ENCODE results near the gene CALD1.

The CALD1 gene

DNA sequence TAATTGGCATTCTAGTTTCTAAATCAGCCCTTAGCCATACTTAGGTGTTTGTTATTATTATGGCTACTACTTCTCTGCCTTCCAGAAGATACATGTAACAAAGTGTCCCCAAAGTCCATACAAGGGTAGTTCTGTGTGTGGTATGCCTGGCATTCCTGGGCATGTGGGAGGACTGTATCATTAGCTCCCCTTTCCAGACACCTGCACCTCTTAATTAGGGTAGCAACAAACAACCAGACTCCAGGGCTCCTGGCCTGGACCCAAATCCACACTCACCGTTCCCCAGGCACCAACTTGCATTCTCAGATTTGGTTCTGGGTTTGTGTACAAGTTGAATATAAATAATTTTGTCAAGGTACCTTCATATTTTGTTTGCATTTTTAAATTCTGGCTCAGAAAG lies 15.5 kb upstream of the CALD1 start:
- no peak for DNase-seq

DNA sequence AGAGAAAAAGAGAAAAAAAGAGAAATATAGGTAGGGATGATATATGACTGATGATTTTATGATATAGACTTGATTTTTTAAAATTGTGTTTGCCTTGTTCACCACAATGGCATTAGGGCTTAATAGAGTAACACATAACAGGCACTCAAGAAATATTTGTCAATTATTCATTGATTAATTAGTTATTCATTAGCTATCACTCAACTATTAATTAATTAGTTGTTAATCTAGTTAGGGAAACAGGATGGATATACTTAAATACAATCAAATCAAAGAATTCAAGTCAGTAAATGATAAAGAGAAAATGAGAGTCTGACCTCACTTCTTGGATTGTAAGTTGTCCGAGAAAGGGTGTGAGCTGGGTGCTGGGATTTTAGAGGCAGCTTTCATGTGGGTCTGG lies 15.1 kb upstream of the CALD1 start:
- DNase-seq: no peak

DNA sequence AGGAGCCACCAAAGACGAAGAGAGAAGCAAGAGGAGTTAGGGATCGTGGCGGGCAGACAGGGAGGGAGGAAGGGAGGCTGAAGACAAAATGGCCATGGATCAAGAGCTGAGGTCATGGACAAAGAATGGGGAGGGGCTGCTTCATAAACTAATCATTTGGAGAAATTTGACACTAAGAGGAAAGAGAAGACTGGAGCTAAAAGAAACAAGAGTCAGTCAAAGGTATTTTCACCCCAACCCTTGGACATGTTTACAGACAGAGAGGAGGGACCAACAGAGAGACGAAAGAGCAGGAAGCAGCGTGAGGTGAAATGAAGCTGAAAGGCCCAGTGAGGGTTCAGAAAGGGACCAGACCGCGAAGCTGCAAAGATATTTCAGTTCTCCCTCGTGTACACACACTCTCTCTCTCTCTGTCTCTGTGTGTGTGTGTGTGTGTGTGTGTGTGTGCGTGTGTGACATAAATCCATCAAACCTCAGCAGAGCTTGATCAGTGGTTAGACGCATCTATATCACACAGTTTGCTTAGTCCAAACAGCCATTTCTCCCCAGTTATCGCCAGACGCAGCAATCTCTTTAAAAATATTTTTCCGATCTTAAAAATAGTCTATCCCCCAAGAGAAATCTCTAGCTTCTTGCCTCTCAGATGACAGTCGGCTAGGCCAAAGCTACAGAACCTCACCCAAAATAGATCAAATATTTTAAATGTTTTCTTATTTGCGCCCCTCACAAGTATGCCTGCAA lies 12.5 kb upstream of the CALD1 start:
- DNase-seq: no peak

DNA sequence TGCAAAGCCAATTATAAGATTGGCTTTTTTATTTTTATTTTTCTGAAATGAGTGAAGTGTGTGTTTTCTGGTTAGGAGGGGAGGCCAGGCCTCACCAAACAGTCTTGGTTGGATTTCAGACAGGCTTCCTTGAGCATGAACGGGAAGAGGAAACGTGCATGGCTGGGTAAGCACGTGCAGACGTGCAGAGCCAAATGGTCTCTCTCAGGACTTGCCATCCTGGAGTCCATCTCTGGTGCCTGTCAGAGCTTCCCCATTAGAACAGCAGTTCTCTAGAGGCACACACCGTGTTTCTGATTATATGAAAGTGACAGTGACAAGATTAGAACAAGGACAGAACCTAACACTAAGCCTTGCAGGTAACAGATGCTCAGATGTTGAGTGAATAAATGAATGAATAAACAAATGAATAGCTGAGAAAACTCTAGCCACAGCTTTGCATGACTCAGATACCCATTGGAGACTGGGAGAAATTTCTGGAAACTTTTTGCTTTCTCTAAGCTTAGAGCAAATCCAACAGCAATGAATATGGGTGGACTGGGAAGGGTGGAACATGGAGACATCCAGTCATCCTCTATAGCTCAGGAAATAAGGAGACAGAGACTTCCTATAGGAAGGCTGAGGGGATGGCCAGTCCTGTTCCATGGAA lies 11.8 kb upstream of the CALD1 start:
- DNase-seq: no peak

DNA sequence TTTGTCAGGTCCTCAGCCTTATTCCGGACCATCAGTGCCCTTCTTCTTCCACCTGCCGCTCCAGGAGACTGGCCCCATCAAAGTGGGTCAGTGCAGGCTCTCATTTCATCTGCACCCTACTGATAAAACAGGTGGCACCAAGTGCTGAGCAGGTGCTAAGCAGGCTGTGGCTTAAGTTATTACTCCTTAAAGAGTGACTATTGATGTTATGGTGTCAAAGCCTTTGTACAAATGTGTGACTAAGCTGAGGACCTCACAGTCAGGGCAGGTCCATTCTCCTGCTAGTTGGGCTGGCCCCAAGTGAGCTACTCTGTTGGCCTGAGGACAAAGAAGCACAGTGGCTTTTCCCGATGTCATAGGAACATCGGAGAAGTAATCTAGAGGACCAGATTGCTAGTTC lies 11.2 kb upstream of the CALD1 start:
- no peak for DNase-seq

DNA sequence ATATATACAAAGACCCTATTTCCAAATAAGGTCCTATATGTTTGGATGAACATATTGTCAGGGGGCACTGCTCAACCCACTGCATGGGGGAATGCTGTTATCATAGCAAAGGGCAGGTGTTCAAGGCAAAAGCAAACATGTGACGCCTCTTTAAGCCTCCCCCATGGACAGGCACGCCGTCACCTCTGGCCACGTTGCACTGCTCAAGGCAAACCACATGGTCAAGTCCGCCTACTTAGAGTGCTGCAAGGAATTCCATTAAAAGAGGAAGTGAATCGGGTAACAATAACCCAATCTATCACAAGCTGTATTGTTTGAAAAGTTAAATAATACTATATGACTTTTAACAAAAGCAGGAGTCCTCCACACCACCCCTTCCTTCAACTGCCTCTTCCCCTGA lies 8.8 kb upstream of the CALD1 start:
- peak; percentile 1 for DNase-seq

DNA sequence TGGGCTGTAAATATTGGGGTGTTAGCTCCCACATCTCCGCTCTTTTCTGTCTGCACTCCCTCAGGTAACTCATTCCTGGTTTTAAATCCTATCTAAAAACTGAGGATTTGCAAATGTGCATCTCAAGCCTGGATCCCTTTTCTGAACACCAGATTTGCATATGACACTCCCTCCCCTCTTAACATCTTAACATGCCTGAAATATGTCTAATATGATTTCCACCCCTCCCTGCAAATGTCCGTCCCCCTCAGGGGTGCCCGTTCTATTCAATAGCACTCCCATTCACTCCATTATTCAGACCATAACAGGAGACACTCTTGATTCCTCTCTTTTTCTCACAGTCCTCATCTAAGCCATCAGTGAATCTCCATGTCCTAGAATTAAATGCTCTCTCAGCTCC lies 8.3 kb upstream of the CALD1 start:
- no peak for DNase-seq

DNA sequence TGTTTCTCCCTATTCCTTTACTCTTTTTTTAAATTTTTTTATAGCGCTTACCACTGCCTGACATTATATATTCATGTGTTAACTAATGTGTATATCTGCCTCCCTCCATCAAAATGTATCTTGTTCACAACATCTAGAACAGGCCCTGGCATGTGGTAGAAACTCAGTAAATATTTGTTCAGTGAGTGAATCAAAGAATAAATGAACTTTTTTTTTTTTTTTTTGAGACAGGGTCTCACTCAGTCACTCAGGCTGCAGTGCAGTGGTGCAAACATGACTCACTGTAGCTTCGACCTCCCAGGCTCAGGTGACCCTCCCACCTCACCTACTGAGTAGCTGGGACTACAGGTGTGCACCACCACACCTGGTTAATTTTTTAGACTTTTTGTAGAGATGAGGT lies 7.5 kb upstream of the CALD1 start:
- no peak for DNase-seq

DNA sequence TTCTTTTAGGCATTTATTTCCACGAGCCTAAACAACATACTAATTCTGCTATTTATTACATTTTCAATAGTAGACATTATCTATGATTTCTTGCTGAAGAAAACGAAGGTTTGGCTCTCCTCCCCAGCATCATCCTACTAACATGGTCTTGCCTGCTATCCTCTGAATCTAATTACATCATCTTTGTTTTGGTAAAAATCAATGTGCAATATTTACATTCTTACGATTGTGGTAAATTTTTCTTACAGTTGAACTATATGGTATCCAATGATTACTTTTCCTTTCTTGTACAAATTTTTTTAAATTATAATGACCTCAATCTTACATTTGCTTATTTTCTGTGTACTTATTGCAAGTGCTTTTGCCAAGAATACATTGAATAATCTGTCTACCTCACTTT lies 7.0 kb upstream of the CALD1 start:
- no peak for DNase-seq

DNA sequence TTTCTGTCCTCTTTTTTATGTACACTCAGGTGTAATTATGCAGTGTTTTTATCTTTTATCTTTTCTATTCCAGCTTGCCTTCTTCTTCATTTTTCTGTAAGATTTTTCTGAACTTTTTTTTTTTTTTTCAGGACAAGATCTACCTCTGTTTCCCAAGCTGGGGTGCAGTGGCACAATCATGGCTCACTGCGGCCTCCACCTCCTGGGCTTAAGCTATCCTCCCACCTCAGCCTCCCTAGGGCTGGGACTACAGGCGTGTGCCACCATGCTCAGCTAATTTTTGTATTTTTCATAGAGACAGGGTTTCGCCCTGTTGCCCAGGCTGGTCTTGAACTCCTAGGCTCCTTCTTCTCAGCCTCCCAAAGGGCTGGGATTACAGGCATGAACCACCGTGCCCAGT lies 6.3 kb upstream of the CALD1 start:
- no peak for DNase-seq

DNA sequence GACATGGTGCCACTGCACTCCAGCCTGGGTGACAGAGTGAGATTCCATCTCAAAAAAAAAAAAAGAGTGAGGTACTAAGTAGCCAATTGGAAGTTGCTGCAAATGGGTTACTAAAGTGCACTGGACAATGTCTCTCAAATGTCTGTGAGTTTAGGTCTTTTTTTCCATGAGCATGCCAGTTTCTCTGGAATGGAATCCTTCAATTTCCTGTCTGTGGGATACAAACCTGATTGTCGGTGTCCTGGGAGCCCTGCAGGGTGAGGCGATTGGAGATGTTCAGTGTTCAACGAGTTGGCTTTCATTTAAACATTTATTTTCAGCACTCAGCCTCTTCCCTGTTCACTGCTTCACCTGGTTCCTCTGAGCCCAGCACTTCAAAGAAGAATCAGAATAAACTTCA lies 5.3 kb upstream of the CALD1 start:
- DNase-seq: no peak

DNA sequence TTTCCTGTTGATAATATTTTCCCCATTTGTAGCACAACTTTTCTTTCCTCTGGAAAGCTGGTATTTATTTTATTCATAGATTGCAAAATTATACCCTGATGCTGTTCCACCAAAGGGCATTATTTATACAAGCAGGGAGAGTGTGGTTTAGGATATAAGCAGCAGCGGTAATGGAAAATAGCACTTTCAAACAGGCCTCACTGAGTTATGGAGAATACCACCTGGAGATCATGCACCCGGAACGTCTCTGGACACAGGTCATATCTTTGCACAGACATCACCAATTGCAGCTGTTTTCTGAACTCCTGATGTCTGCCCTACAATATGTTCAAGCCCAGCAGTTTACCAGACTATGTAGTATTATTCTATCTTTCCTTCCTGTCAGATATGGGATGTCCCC lies 2.0 kb upstream of the CALD1 start:
- no peak for DNase-seq

DNA sequence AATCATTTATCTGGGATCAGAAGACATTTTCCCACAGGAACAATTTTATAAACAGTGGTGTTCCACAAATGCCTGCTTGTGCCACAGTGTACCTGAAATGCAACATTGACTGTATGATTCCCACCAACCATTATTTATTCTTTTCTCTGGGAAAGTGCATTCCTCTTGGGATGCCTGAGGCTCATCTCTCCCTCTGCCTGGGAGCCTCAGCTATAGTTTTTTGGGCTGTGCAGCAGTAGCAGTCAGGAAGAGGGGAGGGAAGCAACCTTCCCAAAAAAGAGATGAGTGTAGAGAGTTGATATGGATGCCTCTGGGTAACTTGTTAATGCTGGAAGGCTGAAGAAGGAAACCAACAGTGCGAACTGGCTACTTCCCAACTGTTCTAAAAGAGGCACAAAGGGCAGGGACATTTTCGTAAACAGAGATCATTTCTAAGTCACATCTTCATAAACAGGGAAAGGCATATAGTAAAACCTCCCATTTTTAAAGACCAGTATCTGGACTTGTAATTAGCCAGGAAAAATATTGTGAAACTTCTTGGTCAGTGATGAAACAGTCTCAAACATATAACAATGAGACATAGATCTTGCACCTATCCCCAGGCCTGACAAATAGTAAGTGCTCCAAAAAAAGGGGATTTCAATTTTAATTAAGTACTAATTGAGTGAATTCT lies 1.4 kb upstream of the CALD1 start:
- DNase-seq: no peak

DNA sequence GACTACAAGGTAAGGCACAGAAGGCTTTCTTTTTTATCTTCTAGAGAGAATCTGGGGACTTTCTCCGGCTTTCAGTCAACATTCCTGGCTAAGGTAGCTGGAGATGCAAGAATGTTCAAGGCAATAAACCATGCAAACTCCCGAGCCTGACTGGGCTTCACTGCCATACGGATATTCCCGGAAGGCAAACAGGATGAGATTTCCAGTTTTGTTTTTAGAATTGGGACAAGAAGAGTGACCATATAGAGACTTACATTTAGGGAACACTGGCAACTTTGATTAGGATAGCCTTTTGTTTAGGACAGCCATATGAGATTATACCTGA lies 269 bp downstream of the CALD1 start:
- no peak for DNase-seq

DNA sequence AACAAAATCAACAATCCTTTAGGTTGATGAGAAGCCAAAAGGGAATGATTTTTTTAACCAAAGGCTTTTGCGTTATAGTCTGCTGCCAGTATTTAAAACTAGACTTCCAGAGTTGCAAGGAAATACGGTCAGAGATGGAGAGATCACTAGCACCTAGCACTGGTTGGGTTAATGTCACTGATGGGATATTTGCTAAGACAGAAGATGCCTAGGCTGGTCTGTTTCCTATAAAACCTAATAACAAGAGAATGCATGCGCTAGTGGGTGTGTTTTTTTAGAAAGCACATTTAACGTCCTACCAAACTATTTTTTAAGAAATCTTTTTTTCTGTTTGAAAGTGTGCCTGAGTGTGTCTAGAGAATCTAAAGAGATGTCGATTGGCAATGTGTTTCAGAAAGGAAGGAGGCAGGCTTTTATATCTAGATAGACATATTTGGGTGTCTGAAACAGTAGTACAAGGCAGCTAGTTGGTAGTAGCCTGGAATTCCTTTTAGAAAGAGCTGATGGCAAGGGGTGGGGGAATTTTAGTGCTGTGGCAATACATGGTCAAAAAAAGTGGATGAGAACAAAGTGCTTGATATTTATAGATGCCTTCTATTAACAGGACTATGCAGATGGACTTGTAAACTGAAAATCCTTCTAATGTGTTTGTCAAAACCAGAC lies 863 bp downstream of the CALD1 start:
- DNase-seq: no peak

DNA sequence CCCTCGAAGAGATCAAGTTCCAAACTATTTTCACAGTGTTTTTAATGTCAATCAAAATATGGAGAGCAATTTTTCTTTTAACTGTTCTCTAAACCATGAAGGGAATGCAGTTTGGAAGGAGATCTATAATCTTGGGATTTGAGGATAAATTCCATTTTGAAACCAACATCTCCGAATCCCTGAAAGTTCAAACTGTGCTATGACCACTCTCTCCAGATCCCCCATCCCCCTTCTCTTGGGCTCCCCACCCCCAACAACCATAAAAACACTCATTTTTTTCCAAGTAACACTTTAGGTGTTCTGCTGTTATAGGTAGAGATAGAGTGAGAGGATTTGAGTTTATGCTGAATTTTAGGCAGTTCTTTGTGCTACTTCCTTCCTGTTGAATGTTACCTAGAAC lies 1.7 kb downstream of the CALD1 start:
- DNase-seq: no peak

DNA sequence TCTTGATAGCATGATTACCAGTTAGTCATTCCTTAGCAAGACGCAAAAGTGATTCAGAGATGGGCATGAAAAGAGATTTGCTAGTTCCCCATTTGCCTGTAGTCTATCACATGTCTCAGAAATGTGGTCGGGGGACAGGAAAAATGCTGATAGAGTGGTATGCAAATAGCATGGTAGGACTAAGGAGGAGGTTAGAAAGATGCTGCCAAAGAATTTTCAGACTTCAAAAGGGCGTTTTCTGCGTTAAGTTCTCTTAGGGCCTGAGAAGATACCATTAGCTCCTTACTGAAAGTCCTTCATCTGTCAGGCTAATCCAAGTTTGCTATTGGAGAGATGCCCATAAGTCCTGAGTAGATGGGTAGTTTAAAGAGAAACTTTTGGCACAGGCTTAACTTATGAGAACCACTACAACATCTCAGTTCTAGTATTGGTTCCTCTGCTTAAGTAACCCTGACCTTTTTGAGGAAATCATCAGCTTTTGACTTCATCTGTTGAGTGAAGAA lies 2.7 kb downstream of the CALD1 start:
- DNase-seq: peak; percentile 1

DNA sequence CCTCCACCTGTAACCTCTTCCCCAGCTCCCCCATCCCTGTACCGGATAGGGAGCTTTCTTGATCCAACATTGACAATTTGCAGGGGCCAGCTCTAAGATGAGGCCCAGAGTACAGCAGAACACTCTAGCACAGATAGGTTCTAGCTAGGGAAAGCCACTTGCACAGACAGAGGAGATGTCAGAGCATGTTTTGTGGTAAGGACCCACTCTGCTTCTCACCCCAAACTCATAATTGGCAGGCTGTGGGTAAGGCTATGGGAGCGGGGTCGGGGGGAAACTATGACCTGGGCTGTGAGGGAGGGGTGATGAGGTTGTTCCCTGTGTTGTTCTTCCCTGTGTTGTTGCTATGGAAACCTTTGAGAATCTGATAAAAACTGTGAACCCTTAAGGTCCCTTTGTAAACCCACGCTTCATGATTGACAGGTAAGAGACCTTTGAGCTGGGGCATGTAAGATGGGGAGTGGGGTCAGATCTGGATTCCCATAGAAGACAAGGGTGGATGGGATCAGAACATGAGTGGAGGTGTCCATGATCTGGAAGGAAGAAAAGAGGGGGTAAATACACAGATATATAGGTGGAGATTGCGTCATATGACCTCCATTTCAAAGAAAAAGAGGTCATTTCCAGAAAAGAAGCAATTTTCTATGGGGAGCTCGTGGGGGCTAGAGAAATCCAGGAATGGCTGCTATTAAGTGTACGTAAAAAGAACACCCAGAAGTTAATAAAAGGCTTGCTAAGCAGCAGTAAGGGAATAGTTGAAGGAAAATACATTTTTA lies 4.0 kb downstream of the CALD1 start:
- no peak for DNase-seq

DNA sequence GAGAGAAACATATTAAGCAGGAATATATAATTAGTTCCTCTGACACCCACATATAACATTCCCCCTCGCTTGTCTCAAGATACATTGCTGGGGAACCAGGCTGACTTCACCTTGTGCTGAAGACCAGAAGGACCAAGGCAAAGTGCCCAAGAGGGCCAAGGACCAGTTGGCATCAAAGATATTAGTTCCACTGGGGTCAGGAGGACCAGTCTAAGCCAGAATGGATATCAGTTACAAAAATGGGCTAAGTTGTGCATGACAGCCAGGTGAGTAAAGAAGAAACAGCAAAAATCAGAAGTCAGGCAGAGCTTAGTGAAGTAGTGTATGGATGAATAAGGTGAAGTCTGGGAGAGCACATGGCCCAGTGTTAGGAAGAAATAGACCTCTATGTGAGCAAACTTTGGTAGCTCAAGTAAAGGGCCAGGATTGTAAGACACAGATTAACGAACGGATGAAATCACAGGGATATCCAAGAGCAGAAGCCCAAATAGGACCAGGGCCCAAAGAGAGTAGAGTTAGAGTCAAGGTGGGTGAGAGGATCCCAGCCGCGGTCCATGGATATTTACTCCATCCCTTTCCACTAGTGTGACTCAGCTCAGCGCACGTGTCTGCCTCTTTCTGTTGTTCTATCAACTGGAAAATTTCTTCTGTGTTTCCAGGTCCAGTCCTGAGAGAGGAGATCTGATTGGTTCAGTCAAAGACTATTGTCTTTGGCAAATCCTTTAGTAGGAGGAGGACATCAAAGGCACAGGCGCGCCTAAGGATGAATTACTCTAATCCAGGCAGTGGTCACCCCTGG lies 5.0 kb downstream of the CALD1 start:
- DNase-seq: no peak

DNA sequence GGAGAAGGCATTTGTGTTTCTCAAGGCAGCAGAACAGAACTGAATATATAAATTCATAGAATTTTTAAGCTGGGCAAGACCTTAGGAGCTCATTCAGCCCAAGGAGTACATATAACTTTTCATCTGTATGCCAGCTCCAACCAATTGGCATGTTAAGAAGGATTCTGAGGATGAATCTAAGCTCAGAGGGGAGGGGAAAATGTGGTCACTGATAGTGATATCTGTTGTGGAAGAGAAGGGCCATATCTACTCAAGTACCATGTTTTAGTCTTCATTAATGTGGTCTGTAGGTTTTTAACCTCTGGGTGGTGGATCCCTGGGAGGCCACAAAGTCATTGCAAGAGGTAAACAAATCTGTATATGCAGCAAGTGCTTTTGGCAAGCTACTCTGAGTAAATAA lies 6.4 kb downstream of the CALD1 start:
- no peak for DNase-seq

DNA sequence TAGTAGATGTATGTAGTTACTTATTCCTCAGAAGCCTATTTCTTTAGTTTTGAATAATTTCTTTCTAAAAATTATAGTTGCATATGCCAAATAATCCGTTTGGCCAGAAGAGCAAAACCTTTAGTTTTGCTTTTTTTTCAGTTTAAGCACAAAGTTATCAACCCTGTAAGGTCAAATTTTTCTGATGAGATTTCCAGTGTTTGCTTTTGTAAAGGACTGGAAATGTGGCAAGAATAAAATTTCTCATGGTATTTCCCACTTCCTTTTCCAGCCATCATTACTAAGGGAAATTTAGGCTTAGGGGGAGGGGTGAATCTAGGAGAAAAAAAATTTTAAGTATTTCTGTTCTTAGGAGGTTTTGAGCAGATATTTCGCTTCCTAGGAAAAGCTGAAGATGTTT lies 7.6 kb downstream of the CALD1 start:
- DNase-seq: no peak

DNA sequence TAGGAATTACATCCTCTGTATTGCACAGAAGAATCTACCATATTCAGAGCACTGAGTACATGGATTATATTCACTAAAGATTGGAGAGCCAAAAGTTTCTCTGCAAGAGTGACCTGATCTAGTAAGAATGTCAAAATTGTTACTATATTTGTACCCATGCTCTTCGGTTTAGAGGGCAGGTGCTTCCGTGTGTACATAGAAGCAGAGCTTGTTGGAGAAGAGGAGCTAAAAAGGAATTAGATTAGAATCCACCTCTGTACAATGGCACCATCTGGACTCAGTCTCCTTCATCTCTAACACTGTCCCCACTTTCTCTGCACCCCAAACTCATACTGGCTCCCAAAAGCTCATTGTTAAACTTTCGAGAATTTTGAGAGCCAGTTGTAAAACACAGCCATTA lies 8.3 kb downstream of the CALD1 start:
- no peak for DNase-seq
